Upper lobe of left lung (tissue), 4 donors: Measurements from ENCODE around the gene PPP1R3G.

ENCODE experiments used
- CTCF ChIP-seq, 6 experiments: fragments of 450-650 bp in 4 of 6; fragments of 200-600 bp in 2 of 6; sonication (generic) in 2 of 6; IDR thresholded peaks; one replicate each; pipeline ENCODE4 v1.5.1; 2016 to 2019; ENCODE audit warnings: antibody characterized with exemption in 6 of 6
- POLR2AphosphoS5 ChIP-seq, 2 donors: sonication (generic); formaldehyde crosslinking; IDR thresholded peaks; one replicate each; pipeline ENCODE4 v1.5.1; 2017; ENCODE audit warnings: antibody characterized with exemption in 2 of 2

DNA sequence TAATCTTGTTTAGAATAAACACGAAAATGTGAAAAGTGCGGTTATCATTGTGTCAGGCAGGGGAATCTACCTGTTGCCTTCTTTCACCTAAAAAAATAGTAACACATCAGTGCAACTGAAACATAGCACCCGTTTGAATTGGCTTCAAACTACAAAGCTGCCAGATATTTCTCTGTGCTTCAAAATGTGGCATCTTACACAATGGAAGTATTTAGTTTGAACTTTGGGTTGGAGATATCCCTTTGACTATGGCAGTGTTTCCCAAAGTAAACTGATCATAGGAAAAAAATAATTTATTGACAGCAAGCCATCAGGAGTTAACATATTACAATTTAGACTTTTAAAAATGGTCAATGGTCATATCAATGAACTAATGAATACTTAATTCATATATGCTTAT lies 3.6 kb downstream of the PPP1R3G start:
- TF ChIP-seq POLR2AphosphoS5 (IDR thresholded peaks at IDR 0.05) (no peak), CTCF (IDR thresholded peaks at IDR 0.05) (no peak)
